Keratinocyte (primary cell): ENCODE results near the gene NXPE4.

Experiments
- CTCF ChIP-seq, 3 experiments: IDR thresholded peaks in 1 of 3; conservative IDR thresholded peaks in 1 of 3; optimal IDR thresholded peaks in 1 of 3; 2 replicates in 2 of 3; 3 replicates in 1 of 3; pipeline versions ENCODE3 to v1.5.1; 2011; ENCODE audit warnings: low read length in 3 of 3, mild to moderate bottlenecking in 3 of 3, moderate library complexity in 2 of 3, control low read depth in 1 of 3, inconsistent platforms in 1 of 3; ENCODE audit not compliant: insufficient read depth in 2 of 3; ENCODE audit errors: extremely low read depth in 1 of 3
- EZH2 ChIP-seq: IDR thresholded peaks from one replicate; pipeline ENCODE4 v1.6.1; 2012; ENCODE audit warnings: inconsistent platforms, mild to moderate bottlenecking, low read length, moderate library complexity

- TF ChIP-seq CTCF (optimal IDR thresholded peaks at IDR 0.05 in 1 of 3, IDR thresholded peaks at IDR 0.05 in 1 of 3, conservative IDR thresholded peaks at IDR 0.05 in 1 of 3; ENCODE audit: extremely low read depth in 1 of 3, insufficient read depth in 2 of 3, low read length in 3 of 3) (no peak), EZH2 (no peak)
These were observed 29.3 kb downstream of the NXPE4 start for GRCh38 chr11:114566276-114566675.
